ENCODE results near the gene CAV1. TPM values are rescaled to one million over a fixed set of nuclear protein-coding genes. Genes with fewer than 3 reads are reported as not detected.

The CAV1 gene
- total and polyA plus RNA-seq, 2 of the 4 experiments (the other 2 are of a cell fraction): 1,592 to 1,808 TPM

- Histone ChIP-seq H2BK5ac (ENCODE audit: low read depth, low read length, poor library complexity, severe bottlenecking) (no peak overlapping the region), H3K4me3 (ENCODE audit: insufficient read depth, low read depth, low read length) (no peak overlapping the region), H3K18ac (ENCODE audit: low read depth, low read length) (no peak overlapping the region), H4K20me1 (ENCODE audit: insufficient read depth, low read length) (peaks cover 57% of the 10 kb centered on the region; the same call in 1 of the 2 replicates), H3K4me1 (ENCODE audit: control insufficient read depth, insufficient read depth, low read length) (peaks cover 22% of the 10 kb centered on the region), H2BK120ac (ENCODE audit: low read depth, low read length) (no peak overlapping the region), H3K27me3 (ENCODE audit: control insufficient read depth, insufficient read depth, low read length) (no peaks in the 10 kb centered on the region), H3K4me2 (ENCODE audit: low read depth, low read length) (no peak overlapping the region), H2AK9ac (replicated peaks; ENCODE audit: low read depth, low read length, poor library complexity) (no peak overlapping the region), H2AK5ac (ENCODE audit: low read depth, low read length) (no peak overlapping the region), H4K91ac (ENCODE audit: insufficient read depth, low read depth, low read length) (no peak overlapping the region), H2AFZ (replicated peaks; ENCODE audit: low read length, poor library complexity) (no peak overlapping the region), H3K56ac (ENCODE audit: extremely low read depth, insufficient read depth, low read length) (no peak overlapping the region), H3K9ac (ENCODE audit: low read depth, low read length) (no peak overlapping the region), H3K9me1 (ENCODE audit: insufficient read depth, low read length) (peaks cover 30% of the 10 kb centered on the region), H2BK20ac (ENCODE audit: low read depth, low read length) (peak overlapping the region; percentile 11; the same call in 1 of the 2 replicates), H4K5ac (ENCODE audit: low read depth, low read length) (no peak overlapping the region), H4K8ac (ENCODE audit: low read depth in 2 of 2, low read length in 2 of 2) (0 out of 4 replicates have a peak overlapping the region, but pooled peaks of 1 of the 2 experiments have one; percentile 9), H3K79me1 (ENCODE audit: low read depth in 1 of 2, low read length in 2 of 2) (peaks cover 22 to 60% of the 10 kb centered on the region in 2 experiments), H3K36me3 (ENCODE audit: control insufficient read depth, insufficient read depth, low read length) (peaks cover 48% of the 10 kb centered on the region), H3K23ac (ENCODE audit: low read depth, low read length) (no peak overlapping the region), H3K4ac (ENCODE audit: low read depth, low read length) (peak overlapping the region; percentile 55; the same call in 1 of the 2 replicates), H3K27ac (ENCODE audit: insufficient read depth, low read length) (no peak overlapping the region), H3K9me3 (ENCODE audit: control insufficient read depth, insufficient read depth, low read length) (no peaks in the 10 kb centered on the region), H3K14ac (replicated peaks; ENCODE audit: low read depth, low read length) (peak overlapping the region; percentile 17; the same call in 1 of the 2 replicates), H2BK15ac (ENCODE audit: low read depth, low read length) (no peak overlapping the region)
- CTCF ChIA-PET: no interaction called here
- POLR2A ChIA-PET (ENCODE audit: unreplicated experiment): interaction anchor here (0.5 kb wide), 1 partner anchor 1405 kb away, joined by 4 read pairs; no protein-coding TSS in a partner anchor
- ATAC-seq (ENCODE audit: low read depth) (peak; percentile 8; the same call in 1 of the 2 replicates), DNase-seq (no peak)
- dilution Hi-C loops (cut with HindIII; ENCODE audit: low sequenced_read_pairs, unreplicated experiment): no loop called here
- BruUV-seq (replicated peaks): no TSS peak
- in situ Hi-C loops (cut with MboI; ENCODE audit: low sequenced_read_pairs): loop anchor here (10.0 kb wide), 1 partner anchor 50 kb away; no protein-coding TSS in a partner anchor
- intact Hi-C loops (cut with micrococcal nuclease): no loop called here
- 100% methylated on average over 2 of the region's 2 CpGs; no CpG with 5 or more reads in 1 of the 2 experiments for WGBS, 2 experiments (ENCODE audit: extremely low coverage in 2 of 2, insufficient read length in 1 of 2)
- TF ChIP-seq SMC3 (IDR thresholded peaks at IDR 0.05; ENCODE audit: low read depth, low read length): no peak
These were observed 10.0 kb downstream of the CAV1 start for GRCh38 chr7:116534790-116535189.
